GM12874 (cell line): ENCODE data around the gene NDUFA8.

Source experiments
- CTCF ChIP-seq: IDR thresholded peaks from 2 replicates; pipeline ENCODE4 v1.5.1; 2011; ENCODE audit warnings: low read depth, mild to moderate bottlenecking, control low read depth, low read length, moderate library complexity; ENCODE audit not compliant: insufficient read depth

Gene NDUFA8

GRCh38 chr9:122168356-122168755 is 8.8 kb upstream of the NDUFA8 start:
- no peak for TF ChIP-seq CTCF

- TF ChIP-seq CTCF: no peak
Measured at GRCh38 chr9:122164286-122164685, 4.7 kb upstream of the NDUFA8 start.

GRCh38 chr9:122162415-122162814 is 2.8 kb upstream of the NDUFA8 start:
- TF ChIP-seq CTCF: no peak

GRCh38 chr9:122159925-122160246 is 307 bp upstream of the NDUFA8 start:
- TF ChIP-seq CTCF: no peak

- TF ChIP-seq CTCF: peak; percentile 70
Measured at GRCh38 chr9:122158202-122158601, 1.4 kb downstream of the NDUFA8 start.

- no peak for TF ChIP-seq CTCF
Measured at GRCh38 chr9:122155796-122156195, 3.8 kb downstream of the NDUFA8 start.

GRCh38 chr9:122151267-122151828 is 8.2 kb downstream of the NDUFA8 start:
- TF ChIP-seq CTCF: no peak

GRCh38 chr9:122145592-122145863 is 14.1 kb downstream of the NDUFA8 start:
- TF ChIP-seq CTCF: no peak
